NCI-H1048 (cell line): Measurements from ENCODE around the gene HTN1.
"Not testable (repeated sequence)": the region's sequence is repeated elsewhere in the genome, so short reads cannot be mapped to it uniquely, and the experiment has no call there.

ENCODE experiments used
- DNase-seq: peaks from one replicate; lab custom pipeline; 2025; lab: John Stamatoyannopoulos, UW

The HTN1 gene

DNA sequence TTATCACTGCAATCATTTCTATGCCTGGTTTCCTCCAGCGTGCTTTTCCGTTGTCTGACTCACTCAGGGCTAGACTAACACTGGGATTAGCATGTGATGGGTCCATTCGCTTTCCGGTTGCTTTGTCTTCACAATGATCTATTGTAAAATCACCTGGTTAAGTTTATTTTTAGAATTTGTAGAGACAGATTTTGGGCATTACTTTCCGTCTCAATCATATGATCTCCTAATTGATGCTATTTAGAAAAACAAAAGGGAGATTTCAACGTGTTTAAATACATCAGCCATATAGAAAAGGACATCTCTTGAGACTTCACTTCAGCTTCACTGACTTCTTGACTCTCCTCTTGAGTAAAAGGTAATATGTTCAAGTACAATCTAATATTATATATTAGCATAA lies at the start of gene HTN1:
HTN1 (plus strand) TSS at position 301 of the 400 bp plus-strand sequence. CDS start 2,639 bp downstream, outside the sequence.
- DNase-seq: not testable (repeated sequence)

DNA sequence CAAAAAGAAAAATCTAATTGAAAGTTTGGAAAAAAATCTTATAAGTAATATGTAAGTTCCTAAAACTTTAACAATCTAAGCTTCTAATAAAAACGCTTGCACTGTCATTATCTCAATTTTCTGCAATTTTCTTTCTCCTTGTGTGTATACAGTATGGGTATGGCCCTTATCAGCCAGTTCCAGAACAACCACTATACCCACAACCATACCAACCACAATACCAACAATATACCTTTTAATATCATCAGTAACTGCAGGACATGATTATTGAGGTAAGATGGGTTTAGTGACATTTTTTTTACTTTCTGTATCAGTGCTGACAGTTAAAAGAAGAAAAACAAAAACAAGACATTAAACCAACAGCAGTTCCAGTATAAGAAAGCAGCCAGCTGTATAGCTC lies 49.5 kb upstream of the HTN1 start:
- no peak for DNase-seq

DNA sequence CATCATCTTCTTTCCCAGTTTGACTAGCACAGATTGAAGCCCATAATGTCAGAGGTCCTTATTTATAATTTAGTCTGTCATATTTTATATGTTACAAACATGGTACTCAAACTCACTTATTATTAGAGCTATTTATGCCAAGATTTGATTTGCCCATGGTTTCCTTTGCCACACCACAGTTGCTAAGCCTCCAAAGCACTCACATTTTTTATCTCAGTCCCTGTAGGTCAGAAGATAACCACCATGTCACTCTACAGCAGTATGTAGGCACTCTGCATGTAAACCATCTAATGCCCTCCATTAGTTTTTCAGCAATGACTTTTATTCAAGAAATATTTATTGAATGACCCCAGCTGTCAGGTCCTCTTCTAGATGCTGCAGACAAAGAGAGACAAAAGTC lies 47.7 kb upstream of the HTN1 start:
- DNase-seq: no peak

DNA sequence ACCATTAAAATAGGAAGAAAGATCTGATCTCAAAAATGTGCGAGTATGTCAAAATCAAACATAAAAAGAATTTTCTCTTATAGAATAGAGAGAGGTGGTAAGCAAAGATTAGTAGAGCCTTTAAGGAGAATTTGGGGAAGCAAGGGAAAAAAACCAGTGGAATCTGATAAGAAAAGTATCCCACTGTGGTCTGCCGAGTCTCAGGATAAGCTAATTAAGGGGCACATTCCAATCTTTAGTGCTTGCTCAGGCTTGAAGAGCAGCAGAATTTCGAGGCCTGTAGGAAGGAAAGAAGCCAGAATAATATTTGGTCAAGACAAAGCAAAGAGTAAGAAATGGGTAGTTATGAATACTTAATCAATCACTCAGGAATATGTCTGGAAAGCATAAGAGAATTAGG lies 41.5 kb upstream of the HTN1 start:
- no peak for DNase-seq

DNA sequence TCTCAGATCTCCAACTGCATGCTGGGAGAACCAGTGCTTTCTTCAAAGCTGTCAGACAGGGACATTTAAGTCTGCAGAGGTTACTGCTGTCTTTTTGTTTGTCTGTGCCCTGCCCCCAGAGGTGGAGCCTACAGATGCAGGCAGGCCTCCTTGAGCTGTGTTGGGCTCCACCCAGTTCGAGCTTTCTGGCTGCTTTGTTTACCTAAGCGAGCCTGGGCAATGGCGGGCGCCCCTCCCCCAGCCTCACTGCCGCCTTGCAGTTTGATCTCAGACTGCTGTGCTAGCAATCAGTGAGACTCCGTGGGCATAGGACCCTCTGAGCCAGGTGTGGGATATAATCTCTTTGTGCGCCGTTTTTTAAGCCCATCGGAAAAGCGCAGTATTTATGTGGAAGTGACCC lies 31.2 kb upstream of the HTN1 start:
- DNase-seq: not testable (repeated sequence)

DNA sequence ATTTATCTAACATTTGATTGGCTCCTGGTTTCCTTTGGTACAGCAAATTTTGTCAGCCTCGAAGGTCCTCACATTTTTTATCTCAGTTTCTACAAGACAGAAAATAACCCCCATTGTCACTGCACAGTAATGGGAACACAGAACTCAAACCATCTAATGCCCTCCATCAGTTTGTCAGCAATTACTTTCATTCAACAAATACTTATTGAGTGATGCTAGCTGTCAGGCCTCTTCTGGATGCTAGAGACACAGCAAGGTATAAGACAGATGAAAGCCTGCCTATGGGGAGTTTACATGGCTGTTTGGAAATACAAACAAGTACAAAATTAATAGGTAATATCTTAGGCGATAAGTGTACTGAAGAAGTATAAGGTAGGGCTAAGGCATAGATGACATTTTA lies 27.0 kb upstream of the HTN1 start:
- no peak for DNase-seq

DNA sequence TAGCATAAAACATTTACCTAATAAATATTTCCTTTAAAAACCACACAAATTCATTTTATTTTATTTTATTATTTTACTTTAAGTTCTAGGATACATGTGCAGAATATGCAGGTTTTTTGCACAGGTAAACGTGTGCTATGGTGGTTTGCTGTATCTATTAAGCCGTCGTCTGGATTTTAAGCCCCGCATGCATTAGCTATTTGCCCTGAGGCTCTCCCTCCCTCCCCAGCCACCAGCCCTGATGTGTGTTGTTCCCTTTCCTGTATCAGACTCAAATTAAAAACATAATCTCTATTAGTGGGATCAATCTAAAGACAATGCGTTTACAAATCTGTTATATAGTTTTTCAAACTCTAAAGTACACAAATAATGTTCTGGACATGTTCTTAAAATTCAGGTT lies 23.2 kb upstream of the HTN1 start:
- no peak for DNase-seq

DNA sequence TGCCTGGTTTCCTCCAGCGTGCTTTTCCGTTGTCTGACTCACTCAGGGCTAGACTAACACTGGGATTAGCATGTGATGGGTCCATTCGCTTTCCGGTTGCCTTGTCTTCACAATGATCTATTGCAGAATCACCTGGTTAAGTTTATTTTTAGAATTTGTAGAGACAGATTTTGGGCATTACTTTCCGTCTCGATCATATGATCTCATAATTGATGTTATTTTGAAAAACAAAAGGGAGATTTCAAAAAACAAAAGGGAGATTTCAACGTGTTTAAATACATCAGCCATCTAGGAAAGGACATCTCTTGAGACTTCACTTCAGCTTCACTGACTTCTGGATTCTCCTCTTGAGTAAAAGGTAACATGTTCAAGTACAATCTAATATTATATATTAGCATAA lies 22.1 kb upstream of the HTN1 start, which contains the start of gene HTN3:
HTN3 (plus strand) TSS at position 301 of the 400 bp plus-strand sequence. CDS start 2,282 bp downstream, outside the sequence.
- DNase-seq: not testable (repeated sequence)

DNA sequence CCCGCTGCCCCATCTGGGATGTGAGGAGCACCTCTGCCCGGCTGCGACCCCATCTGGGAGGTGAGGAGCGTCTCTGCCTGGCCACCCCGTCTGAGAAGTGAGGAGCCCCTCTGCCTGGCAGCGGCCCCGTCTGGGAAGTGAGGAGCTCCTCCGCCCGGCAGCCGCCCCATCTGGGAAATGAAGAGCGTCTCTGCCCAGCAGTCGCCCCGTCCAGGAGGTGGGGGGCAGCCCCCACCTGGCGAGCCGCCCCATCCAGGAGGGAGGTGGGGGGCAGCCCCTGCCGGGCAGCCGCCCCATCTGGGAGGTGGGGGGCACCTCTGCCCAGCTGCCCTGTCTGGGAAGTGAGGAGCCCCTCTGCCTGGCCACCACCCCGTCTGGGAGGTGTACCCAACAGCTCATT lies 12.7 kb upstream of the HTN1 start:
- DNase-seq: not testable (repeated sequence)

DNA sequence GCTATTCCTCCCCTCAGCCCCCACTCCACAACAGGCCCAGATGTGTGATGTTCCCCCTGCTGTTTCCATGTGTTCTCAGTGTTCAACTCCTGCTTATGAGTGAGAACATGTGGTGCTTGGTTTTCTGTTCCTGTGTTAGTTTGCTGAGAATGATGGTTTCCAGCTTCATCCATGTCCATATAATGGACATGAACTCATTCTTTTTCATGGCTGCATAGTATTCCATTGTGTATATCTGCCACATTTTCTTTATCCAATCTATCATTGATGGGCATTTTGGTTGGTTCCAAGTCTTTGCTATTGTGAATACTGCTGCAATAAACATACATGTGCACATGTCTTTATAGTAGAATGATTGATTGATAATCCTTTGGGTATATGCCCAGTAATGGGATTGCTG lies 10.3 kb upstream of the HTN1 start:
- not testable (repeated sequence) for DNase-seq

DNA sequence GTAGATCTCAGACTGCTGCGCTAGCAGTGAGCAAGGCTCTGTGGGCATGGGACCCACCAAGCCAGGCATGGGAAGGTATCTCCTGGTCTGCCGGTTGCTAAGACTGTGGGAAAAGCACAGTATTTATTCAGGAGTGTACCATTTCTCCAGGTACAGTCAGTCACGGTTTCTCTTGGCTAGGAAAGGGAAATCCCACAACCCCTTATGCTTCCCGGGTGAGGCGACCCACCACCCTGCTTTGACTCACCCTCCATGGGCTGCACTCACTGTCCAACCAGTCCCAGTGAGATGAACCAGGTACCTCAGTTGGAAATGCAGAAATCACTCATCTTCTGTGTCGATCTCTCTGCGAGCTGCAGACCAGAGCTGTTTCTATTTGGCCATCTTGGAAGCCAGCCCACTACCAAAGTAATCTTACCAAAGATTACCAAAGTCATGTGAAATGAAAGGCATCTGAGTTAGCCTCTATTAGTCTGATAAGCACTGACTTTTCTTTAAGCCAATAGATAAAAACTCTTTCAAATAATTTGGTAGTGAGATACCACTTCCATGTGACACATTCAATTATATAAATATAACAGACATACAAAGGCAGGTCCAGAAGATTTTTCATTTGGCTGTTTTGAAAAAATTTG lies 8.5 kb upstream of the HTN1 start:
- no peak for DNase-seq

DNA sequence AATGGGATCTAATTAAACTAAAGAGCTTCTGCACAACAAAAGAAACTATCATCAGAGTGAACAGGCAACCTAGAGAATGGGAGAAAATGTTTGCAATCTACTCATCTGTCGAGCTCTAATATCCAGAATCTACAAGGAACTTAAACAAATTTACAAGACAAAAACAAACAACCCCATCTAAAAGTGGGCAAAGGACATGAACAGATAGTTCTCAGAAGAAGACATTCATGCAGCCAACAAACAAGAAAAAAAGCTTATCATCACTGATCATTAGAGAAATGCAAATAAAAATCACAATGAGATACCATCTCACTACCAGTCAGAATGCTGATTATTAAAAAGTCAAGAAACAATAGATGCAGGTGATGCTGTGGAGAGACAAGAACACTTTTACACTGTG lies 6.3 kb downstream of the HTN1 start:
- not testable (repeated sequence) for DNase-seq

DNA sequence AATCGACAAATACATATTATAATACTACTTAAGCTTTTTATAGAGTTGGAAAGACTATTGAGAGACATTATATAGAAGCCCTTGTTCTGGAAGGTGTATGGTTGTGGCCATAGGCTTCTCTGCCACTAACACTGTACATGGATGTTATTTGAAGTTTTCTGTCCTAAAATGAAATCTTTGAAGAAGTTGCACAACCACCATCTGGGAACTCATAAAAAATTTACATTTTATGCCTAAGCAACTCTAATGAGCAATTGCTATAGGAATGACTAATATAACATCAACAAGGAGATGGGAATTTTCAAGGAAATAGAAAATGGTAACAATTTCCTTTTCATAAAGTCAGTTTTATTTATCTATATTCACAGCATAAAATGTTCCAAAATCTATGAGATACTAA lies 7.4 kb downstream of the HTN1 start:
- no peak for DNase-seq

DNA sequence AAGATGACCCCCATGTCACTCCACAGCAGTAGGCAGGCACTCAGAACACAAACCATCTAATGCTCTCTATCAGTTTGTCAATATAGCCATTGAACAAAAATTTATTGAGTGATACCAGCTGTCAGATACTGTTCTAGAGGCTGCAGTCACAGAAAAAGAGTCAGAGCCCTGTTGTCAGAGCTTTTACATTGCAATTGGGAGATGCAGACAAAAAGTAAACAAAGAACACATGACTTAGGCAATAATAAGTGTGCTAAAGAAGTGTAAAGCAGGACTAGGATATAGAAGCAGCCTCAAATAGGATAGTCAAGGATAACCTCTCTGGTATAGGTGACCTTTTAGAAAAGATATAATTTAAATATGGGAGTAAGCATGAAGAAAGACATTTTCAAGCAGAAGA lies 8.9 kb downstream of the HTN1 start:
- no peak for DNase-seq

DNA sequence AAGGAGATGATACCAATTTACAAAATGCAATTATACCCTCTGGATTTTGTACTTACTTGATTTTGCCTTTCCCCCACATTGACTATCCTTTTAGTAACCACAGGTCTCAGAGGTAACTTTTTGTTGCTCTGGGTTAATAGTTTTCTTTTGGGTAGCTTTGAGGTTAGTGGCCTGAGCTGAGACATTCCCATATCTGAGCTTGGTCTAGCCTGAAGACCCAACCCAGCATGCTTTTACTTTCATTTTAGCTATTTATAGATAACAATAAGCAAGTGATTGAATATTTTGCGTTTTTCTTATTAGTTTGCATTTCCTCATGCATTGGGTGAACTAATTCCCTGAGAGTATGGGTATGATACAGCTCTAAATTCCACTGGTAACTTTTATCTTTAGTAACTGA lies 11.8 kb downstream of the HTN1 start:
- no peak for DNase-seq

DNA sequence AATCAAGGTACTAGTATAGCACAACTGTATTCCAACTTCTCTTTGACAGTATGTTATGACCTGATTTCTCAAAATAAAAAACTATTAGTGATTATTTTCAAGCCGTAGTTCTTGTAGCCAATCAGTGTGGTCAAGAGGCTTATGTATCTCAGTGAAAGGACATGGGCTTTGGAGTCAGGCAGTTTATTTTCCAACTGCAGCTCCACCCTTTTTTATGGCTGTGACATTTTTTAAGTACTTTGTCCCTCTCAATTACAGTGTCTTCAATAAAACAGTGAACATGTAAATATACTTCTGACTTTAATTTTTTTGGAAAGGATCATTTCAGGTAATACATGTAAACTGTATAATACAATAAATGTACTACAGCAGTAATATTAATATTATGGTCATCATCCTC lies 30.0 kb downstream of the HTN1 start:
- DNase-seq: no peak

DNA sequence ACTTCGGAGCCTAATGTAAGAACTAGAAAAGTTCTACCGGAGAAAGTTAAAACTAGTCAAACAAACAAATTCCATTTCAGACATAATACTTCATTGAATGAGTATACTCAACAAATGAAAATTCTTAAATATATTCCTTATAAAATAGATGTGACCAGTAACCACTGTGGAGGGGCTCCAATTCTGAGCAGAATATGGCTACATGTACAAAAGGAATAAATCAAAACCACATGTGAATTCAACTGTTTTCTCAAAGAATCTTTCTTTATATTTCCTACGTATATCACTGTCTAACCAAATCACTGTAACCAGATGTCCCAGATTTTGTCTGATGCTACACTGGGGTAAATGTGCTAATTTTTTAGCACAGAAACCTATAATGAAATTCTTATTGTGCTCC lies 49.0 kb downstream of the HTN1 start:
- no peak for DNase-seq
